Psoas muscle (tissue), 8 donors: ENCODE measurements around the gene NOL8. TPM values are rescaled to one million over a fixed set of nuclear protein-coding genes. Genes with fewer than 3 reads are reported as not detected.

ENCODE experiments used
- ATAC-seq, 4 donors: fragments of 200-7000 bp; cut with Tn5 transposase; one replicate each; pipeline ENCODE4 v1.9.1; 2020; ENCODE audit warnings: moderate library complexity in 3 of 4, mild to moderate bottlenecking in 2 of 4
- DNase-seq, 2 donors: peaks; one replicate each; pipeline ENCODE4 v3.0.0-alpha.2; 2020
- H3K27ac ChIP-seq: fragments of 200-600 bp; one replicate; pipeline ENCODE4 v1.8.0; 2022
- H3K27me3 ChIP-seq, 3 donors: fragments of 200-600 bp in 1 of 3; one replicate each; pipeline versions ENCODE4 v1.6.1 to v1.8.0; 2013 to 2022; ENCODE audit warnings: low read length in 2 of 3, mild to moderate bottlenecking in 2 of 3, moderate library complexity in 1 of 3; ENCODE audit not compliant: insufficient read depth in 3 of 3
- H3K36me3 ChIP-seq, 2 donors: fragments of 200-600 bp in 1 of 2; one replicate each; pipeline versions ENCODE4 v1.6.1 to v1.8.0; 2013 to 2022; ENCODE audit warnings: low read depth in 1 of 2, mild to moderate bottlenecking in 1 of 2, moderate library complexity in 1 of 2; ENCODE audit not compliant: insufficient read depth in 1 of 2
- H3K4me1 ChIP-seq: fragments of 200-600 bp; one replicate; pipeline ENCODE4 v1.8.0; 2022
- H3K4me3 ChIP-seq: fragments of 200-600 bp; one replicate; pipeline ENCODE4 v1.8.0; 2022; ENCODE audit warnings: mild to moderate bottlenecking
- H3K9me3 ChIP-seq: fragments of 200-600 bp; one replicate; pipeline ENCODE4 v1.8.0; 2022
- WGBS, 3 donors: extraction: QIAGEN DNeasy Blood & Tissue Kit; methylation state at CpG; one replicate each; pipeline versions ENCODE4 v1.1.6 to v1.1.7; 2013; 5-methylcytosine and 5-hydroxymethylcytosine counted together
- intact Hi-C, 2 donors: fragments of 100-400 bp; cut with DNase I; formaldehyde crosslinking; loops; one replicate each; pipeline versions ENCODE4 v1.11.0 to v1.14.2; 2022
- polyA plus RNA-seq, 3 donors: library from polyadenylated mRNA; stranded (reverse); fragments of 200-250 nt; gene quantifications; one replicate each; pipeline ENCODE4 v1.2.3, GENCODE V29; 2013
- total RNA-seq, 4 donors: library from RNA; stranded (reverse); fragmentation: NEBNext Ultra II Directional in 2 of 4; extraction: Animal tissue kit (Norgen Biotek cat#: 25700) in 2 of 4; gene quantifications; one replicate each; pipeline versions ENCODE4 v1.2.1 to v1.2.4, GENCODE V29; 2021 to 2023
- TF ChIP-seq, protein P1 (sequence below): fragments of 200-600 bp; IDR thresholded peaks from one replicate; pipeline ENCODE4 v1.8.0; 2022; ENCODE audit warnings: antibody characterized with exemption
- donor health status: healthy with polysubstance abuse.
- donor health status: DM: no; HTN: no; CAD: no; lungs with moderate emphysema.
- donor health status: Bipolar disorder and iron deficiency.
- donor health status: healthy.
- donor health status: DM: yes; HTN: yes; CAD: no.
- donor health status: DM: no; HTN: no; CAD: no.
- donor health status: DM: no; HTN: no; CAD: no.
- donor health status: DM: yes; HTN: yes; CAD: no.

NOL8 gene
- total and polyA plus RNA-seq, 7 donors = 11.2 to 29.4 (median 17.4) TPM

DNA sequence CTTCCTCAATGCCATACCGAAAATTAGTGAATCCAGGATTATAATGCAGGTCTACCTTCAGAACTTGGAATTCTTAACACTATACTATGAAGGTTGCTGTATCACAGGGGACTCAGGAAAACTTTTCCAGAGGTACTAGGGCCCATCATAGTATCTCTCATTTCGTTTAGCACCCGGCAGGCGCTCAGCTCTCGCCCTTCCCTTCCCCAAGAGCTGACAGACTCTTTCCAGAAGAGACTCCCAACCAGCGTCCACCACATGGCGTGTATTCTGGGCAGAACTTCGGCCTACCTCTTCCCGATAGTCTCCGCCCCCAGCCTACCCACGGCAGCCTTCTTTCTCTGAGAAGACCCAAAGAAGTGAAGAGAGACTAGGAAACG is 271 bp downstream of the NOL8 start:
- peaks cover 3 to 34% of the 10 kb centered on the region in 2 donors for H3K36me3 ChIP-seq
- intact Hi-C loops = loop anchor here (5.0 to 10.0 kb wide), 2 partner anchors 310 to 312 kb away; no protein-coding TSS in a partner anchor
- peak; percentile 33 to 66 (median 50) for ATAC-seq
- no peaks in the 10 kb centered on the region for H3K27me3 ChIP-seq
- DNase-seq = no peak
- no peaks in the 10 kb centered on the region for H3K9me3 ChIP-seq
- H3K4me1 ChIP-seq = peaks cover 29% of the 10 kb centered on the region
- 0 to 1% (median 1%) methylated on average over 11 to 12 of the region's 12 CpGs for WGBS, 3 donors
- TF ChIP-seq, protein P1, sequence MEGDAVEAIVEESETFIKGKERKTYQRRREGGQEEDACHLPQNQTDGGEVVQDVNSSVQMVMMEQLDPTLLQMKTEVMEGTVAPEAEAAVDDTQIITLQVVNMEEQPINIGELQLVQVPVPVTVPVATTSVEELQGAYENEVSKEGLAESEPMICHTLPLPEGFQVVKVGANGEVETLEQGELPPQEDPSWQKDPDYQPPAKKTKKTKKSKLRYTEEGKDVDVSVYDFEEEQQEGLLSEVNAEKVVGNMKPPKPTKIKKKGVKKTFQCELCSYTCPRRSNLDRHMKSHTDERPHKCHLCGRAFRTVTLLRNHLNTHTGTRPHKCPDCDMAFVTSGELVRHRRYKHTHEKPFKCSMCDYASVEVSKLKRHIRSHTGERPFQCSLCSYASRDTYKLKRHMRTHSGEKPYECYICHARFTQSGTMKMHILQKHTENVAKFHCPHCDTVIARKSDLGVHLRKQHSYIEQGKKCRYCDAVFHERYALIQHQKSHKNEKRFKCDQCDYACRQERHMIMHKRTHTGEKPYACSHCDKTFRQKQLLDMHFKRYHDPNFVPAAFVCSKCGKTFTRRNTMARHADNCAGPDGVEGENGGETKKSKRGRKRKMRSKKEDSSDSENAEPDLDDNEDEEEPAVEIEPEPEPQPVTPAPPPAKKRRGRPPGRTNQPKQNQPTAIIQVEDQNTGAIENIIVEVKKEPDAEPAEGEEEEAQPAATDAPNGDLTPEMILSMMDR = no peak
- H3K27ac ChIP-seq = peak overlapping the region; percentile 98
- peak overlapping the region; percentile 86 for H3K4me3 ChIP-seq

DNA sequence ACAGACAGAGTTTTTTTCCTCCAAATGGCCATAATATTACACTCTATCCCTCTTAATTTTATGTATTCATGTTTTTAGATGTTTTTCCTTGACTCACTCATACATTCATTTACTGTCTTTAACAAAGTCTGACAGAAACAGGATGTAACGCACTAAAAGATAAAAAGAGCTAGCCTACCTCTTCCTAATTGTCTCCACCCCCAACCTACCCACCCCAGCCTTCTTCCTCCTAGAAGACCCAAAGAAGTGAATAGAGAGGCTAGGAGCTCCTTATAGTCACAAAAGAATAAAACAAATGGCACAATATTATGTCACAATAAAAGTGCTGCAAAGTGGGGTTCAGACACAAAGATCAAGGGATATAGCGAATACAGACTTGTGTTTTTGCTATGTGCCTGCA is 719 bp downstream of the NOL8 start:
- TF ChIP-seq, protein P1 = no peak
- WGBS, 3 donors = 22 to 35% (median 33%) methylated on average over 2 of the region's 2 CpGs
- intact Hi-C loops = loop anchor here in 1 of 2 donors (10.0 kb wide), 1 partner anchor 310 kb away; no protein-coding TSS in a partner anchor
- DNase-seq (no peak), ATAC-seq (no peak)
- H3K27ac ChIP-seq = peak overlapping the region; percentile 98
- H3K27me3 ChIP-seq = no peaks in the 10 kb centered on the region
- H3K9me3 ChIP-seq = no peaks in the 10 kb centered on the region
- peaks cover 29% of the 10 kb centered on the region for H3K4me1 ChIP-seq
- peaks cover 3 to 38% of the 10 kb centered on the region in 2 donors for H3K36me3 ChIP-seq
- peak overlapping the region; percentile 86 for H3K4me3 ChIP-seq

DNA sequence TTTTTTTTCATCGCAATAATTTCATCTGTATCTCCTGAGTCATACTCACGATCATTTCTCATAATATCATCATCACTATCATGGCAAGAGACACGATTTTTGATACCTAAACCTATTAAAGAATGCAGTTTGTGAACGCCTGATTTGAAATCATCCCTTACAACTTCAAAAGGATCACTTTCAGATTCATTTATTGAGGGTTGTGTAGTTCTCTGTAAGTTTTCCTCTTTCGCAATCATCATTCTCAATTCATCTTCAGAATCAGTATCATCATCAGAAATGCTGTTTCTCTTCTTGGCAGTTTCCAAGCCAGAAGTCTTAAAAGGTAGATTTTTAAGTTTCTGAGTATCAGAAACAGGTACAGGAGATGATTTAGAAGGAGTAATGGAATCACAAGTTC is 9.7 kb downstream of the NOL8 start:
- Histone ChIP-seq H3K27me3 (no peaks in the 10 kb centered on the region), H3K4me1 (peaks cover 36% of the 10 kb centered on the region), H3K27ac (no peak overlapping the region), H3K36me3 (peaks cover 2 to 82% of the 10 kb centered on the region in 2 donors), H3K9me3 (no peaks in the 10 kb centered on the region), H3K4me3 (no peak overlapping the region)
- TF ChIP-seq, protein P1 = no peak
- intact Hi-C loops = no loop called here
- ATAC-seq (no peak), DNase-seq (no peak)
- 90 to 96% (median 91%) methylated on average over 5 of the region's 5 CpGs for WGBS, 3 donors

DNA sequence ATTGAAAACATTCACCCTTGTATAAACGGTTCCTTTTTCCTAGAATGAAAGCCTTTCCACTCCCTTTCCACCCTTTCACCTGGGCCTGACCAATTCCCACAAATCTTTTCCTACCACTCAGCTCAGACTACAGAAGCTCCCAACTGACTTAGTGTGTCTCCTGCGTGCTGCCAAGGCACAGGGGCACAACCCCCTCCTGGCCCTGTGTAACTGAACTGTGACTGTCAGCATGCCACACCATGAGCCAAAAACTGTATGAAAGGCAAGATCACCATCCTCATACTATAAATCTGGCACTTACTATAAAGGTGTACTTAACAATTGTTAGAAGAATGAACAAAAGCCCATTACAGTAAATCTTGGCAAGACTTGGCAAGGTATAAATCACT is 11.5 kb downstream of the NOL8 start:
- ATAC-seq = peak; percentile 77 to 85 (median 80)
- H3K36me3 ChIP-seq = peaks cover 10 to 82% of the 10 kb centered on the region in 2 donors
- 19 to 68% (median 30%) methylated on average over 2 of the region's 2 CpGs for WGBS, 3 donors
- peak overlapping the region; percentile 47 for H3K4me3 ChIP-seq
- H3K4me1 ChIP-seq = peaks cover 45% of the 10 kb centered on the region
- H3K27ac ChIP-seq = peak overlapping the region; percentile 94
- TF ChIP-seq, protein P1 = no peak
- DNase-seq = no peak
- intact Hi-C loops = no loop called here
- H3K9me3 ChIP-seq = no peaks in the 10 kb centered on the region
- H3K27me3 ChIP-seq = no peaks in the 10 kb centered on the region
